Activated CD4-positive, alpha-beta memory T cell treated with anti-CD3 and anti-CD28 coated beads, Interleukin-2, amount 10 ng/mL, durations not matched to agents 7 days and 5 days (primary cell): ENCODE results near the gene CSHL1. TPM values are rescaled to one million over a fixed set of nuclear protein-coding genes. Genes with fewer than 3 reads are reported as not detected.

Experiments used
- CTCF ChIA-PET: fragments of 350-600 bp; sonication (Branson Sonifier 250); formaldehyde crosslinking; loops from one replicate; lab custom pipeline; 2021; ENCODE audit warnings: antibody characterized with exemption, inconsistent platforms; lab: Charles Lee
- POLR2A ChIA-PET: fragments of 350-600 bp; sonication (Branson Sonifier 250); formaldehyde crosslinking; loops from one replicate; lab custom pipeline; 2021; ENCODE audit warnings: antibody characterized with exemption; lab: Charles Lee
- DNase-seq: peaks from one replicate; pipeline ENCODE4 v3.0.0-alpha.2; 2020
- H3K27ac Mint-ChIP-seq: one replicate; pipeline ENCODE4 v1.8.0; 2021; ENCODE audit warnings: mild to moderate bottlenecking, mixed read lengths
- H3K27me3 Mint-ChIP-seq: one replicate; pipeline ENCODE4 v1.8.0; 2021; ENCODE audit warnings: mixed read lengths
- H3K36me3 Mint-ChIP-seq: one replicate; pipeline ENCODE4 v1.8.0; 2021; ENCODE audit warnings: low read depth, mixed read lengths
- H3K4me1 Mint-ChIP-seq: one replicate; pipeline ENCODE4 v1.8.0; 2021; ENCODE audit warnings: mixed read lengths
- H3K4me3 Mint-ChIP-seq: one replicate; pipeline ENCODE4 v1.8.0; 2021; ENCODE audit warnings: mild to moderate bottlenecking, mixed read lengths
- H3K9me3 Mint-ChIP-seq: one replicate; pipeline ENCODE4 v1.8.0; 2021; ENCODE audit warnings: mixed read lengths
- total RNA-seq, 2 experiments: library from RNA; stranded (reverse); gene quantifications; one replicate each; pipeline ENCODE4 v1.2.3, GENCODE V29; 2021

Gene CSHL1
- total RNA-seq, 2 experiments from 2014 or later: not detected

- ChIA-PET CTCF (no interaction called here), POLR2A (interaction anchor here (1.5 kb wide), 2 partner anchors 9 to 11 kb away, joined by 3 to 4 read pairs; no protein-coding TSS in a partner anchor)
- DNase-seq: no peak
- H3K27me3 Mint-ChIP-seq: peaks cover 17% of the 10 kb centered on the region
- H3K9me3 Mint-ChIP-seq: no peaks in the 10 kb centered on the region
- H3K27ac Mint-ChIP-seq: no peak overlapping the region
- H3K4me3 Mint-ChIP-seq: no peak overlapping the region
- H3K36me3 Mint-ChIP-seq: no peaks in the 10 kb centered on the region
- peaks cover 9% of the 10 kb centered on the region for H3K4me1 Mint-ChIP-seq
Observed at GRCh38 chr17:63939401-63939800, 28.3 kb upstream of the CSHL1 start.

- ChIA-PET POLR2A (no interaction called here), CTCF (interaction anchor here (1.0 kb wide), 1 partner anchor 196 kb away, joined by 5 read pairs; no protein-coding TSS in a partner anchor)
- no peak for DNase-seq
- peaks cover 14% of the 10 kb centered on the region for H3K27me3 Mint-ChIP-seq
- no peak overlapping the region for H3K27ac Mint-ChIP-seq
- H3K36me3 Mint-ChIP-seq: no peaks in the 10 kb centered on the region
- no peaks in the 10 kb centered on the region for H3K9me3 Mint-ChIP-seq
- no peak overlapping the region for H3K4me3 Mint-ChIP-seq
- peaks cover 12% of the 10 kb centered on the region for H3K4me1 Mint-ChIP-seq
Observed at GRCh38 chr17:63937920-63938319, 26.9 kb upstream of the CSHL1 start.

GRCh38 chr17:63937319-63937718, 26.3 kb upstream of the CSHL1 start:
- no peaks in the 10 kb centered on the region for H3K9me3 Mint-ChIP-seq
- peaks cover 8% of the 10 kb centered on the region for H3K27me3 Mint-ChIP-seq
- H3K4me1 Mint-ChIP-seq: peaks cover 17% of the 10 kb centered on the region
- POLR2A ChIA-PET: interaction anchor here (0.6 kb wide), 1 partner anchor 47 kb away, joined by 3 read pairs; no protein-coding TSS in a partner anchor
- no peak overlapping the region for H3K27ac Mint-ChIP-seq
- DNase-seq: no peak
- no peaks in the 10 kb centered on the region for H3K36me3 Mint-ChIP-seq
- CTCF ChIA-PET: interaction anchor here (0.7 to 1.0 kb wide), 3 partner anchors 9 to 197 kb away, joined by 3 to 7 read pairs (median 5); no protein-coding TSS in a partner anchor
- H3K4me3 Mint-ChIP-seq: no peak overlapping the region

GRCh38 chr17:63934183-63935112, 23.4 kb upstream of the CSHL1 start:
- no peak for DNase-seq
- POLR2A ChIA-PET: interaction anchor here (0.8 to 2.7 kb wide), 6 partner anchors 12 to 214 kb away, joined by 3 to 10 read pairs (median 4); no protein-coding TSS in a partner anchor
- Mint-ChIP-seq H3K36me3 (peaks cover 9% of the 10 kb centered on the region), H3K27ac (no peak overlapping the region), H3K27me3 (peaks cover 7% of the 10 kb centered on the region), H3K9me3 (no peaks in the 10 kb centered on the region), H3K4me1 (peaks cover 38% of the 10 kb centered on the region), H3K4me3 (no peak overlapping the region)
- CTCF ChIA-PET: interaction anchor here (1.0 to 3.9 kb wide), 4 partner anchors 12 to 83 kb away, joined by 5 to 44 read pairs (median 8); partner anchors contain the start of gene GH1

- no peak for DNase-seq
- POLR2A ChIA-PET: interaction anchor here (1.7 to 2.7 kb wide), 2 partner anchors 13 to 215 kb away, joined by 3 to 10 read pairs; no protein-coding TSS in a partner anchor
- CTCF ChIA-PET: interaction anchor here (3.9 kb wide), 1 partner anchor 13 kb away, joined by 44 read pairs; no protein-coding TSS in a partner anchor
- Mint-ChIP-seq H3K9me3 (no peaks in the 10 kb centered on the region), H3K4me3 (no peak overlapping the region), H3K27ac (no peak overlapping the region), H3K36me3 (peaks cover 14% of the 10 kb centered on the region), H3K4me1 (peaks cover 33% of the 10 kb centered on the region), H3K27me3 (peaks cover 7% of the 10 kb centered on the region)
Observed at GRCh38 chr17:63933598-63933997, 22.5 kb upstream of the CSHL1 start.

- H3K4me3 Mint-ChIP-seq: peak overlapping the region; percentile 57
- peaks cover 14% of the 10 kb centered on the region for H3K36me3 Mint-ChIP-seq
- ChIA-PET CTCF (interaction anchor here (1.0 to 4.2 kb wide), 8 partner anchors 14 to 200 kb away, joined by 3 to 44 read pairs (median 11); partner anchors contain the start of genes GH1 and ICAM2), POLR2A (interaction anchor here (0.9 to 4.4 kb wide), 12 partner anchors 9 to 216 kb away, joined by 3 to 21 read pairs (median 4); partner anchors contain the start of genes GH1 and ICAM2)
- no peaks in the 10 kb centered on the region for H3K9me3 Mint-ChIP-seq
- DNase-seq: no peak
- peaks cover 31% of the 10 kb centered on the region for H3K4me1 Mint-ChIP-seq
- peak overlapping the region; percentile 70 for H3K27ac Mint-ChIP-seq
- H3K27me3 Mint-ChIP-seq: peaks cover 7% of the 10 kb centered on the region
Observed at GRCh38 chr17:63932721-63933120, 21.7 kb upstream of the CSHL1 start.

- H3K9me3 Mint-ChIP-seq: no peaks in the 10 kb centered on the region
- H3K4me1 Mint-ChIP-seq: peaks cover 31% of the 10 kb centered on the region
- H3K4me3 Mint-ChIP-seq: peak within 1 kb of the TSS; percentile 96
- peaks cover 14% of the 10 kb centered on the region for H3K36me3 Mint-ChIP-seq
- ChIA-PET CTCF (interaction anchor here (0.6 to 4.2 kb wide), 12 partner anchors 13 to 201 kb away, joined by 3 to 44 read pairs (median 5); partner anchors contain the start of genes GH1 and ICAM2), POLR2A (interaction anchor here (0.9 to 4.4 kb wide), 13 partner anchors 9 to 213 kb away, joined by 3 to 21 read pairs (median 4); partner anchors contain the start of genes GH1 and ICAM2)
- H3K27ac Mint-ChIP-seq: peak within 1 kb of the TSS; percentile 90
- peak; percentile 49 for DNase-seq
- peaks cover 7% of the 10 kb centered on the region for H3K27me3 Mint-ChIP-seq
Observed at GRCh38 chr17:63931981-63932561, 21.0 kb upstream of the CSHL1 start, which contains the start of gene CD79B. Gene CD79B, minus strand, starts transcription at chr17:63932331. Its CDS starts 70 bp downstream, at chr17:63932261.

- DNase-seq: peak; percentile 79
- peaks cover 14% of the 10 kb centered on the region for H3K36me3 Mint-ChIP-seq
- ChIA-PET CTCF (interaction anchor here (0.7 to 4.2 kb wide), 10 partner anchors 12 to 202 kb away, joined by 3 to 44 read pairs (median 6); partner anchors contain the start of gene GH1), POLR2A (interaction anchor here (0.7 to 4.4 kb wide), 13 partner anchors 8 to 214 kb away, joined by 3 to 21 read pairs (median 5); partner anchors contain the start of genes GH1 and ICAM2)
- H3K27ac Mint-ChIP-seq: peak overlapping the region; percentile 90
- H3K4me1 Mint-ChIP-seq: peaks cover 31% of the 10 kb centered on the region
- peak overlapping the region; percentile 96 for H3K4me3 Mint-ChIP-seq
- H3K9me3 Mint-ChIP-seq: no peaks in the 10 kb centered on the region
- H3K27me3 Mint-ChIP-seq: peaks cover 3% of the 10 kb centered on the region
Observed at GRCh38 chr17:63930951-63931575, 20.0 kb upstream of the CSHL1 start.

GRCh38 chr17:63929860-63930766, 19.1 kb upstream of the CSHL1 start:
- CTCF ChIA-PET: interaction anchor here (0.9 to 4.2 kb wide), 7 partner anchors 11 to 203 kb away, joined by 4 to 25 read pairs (median 4); partner anchors contain the start of gene GH1
- Mint-ChIP-seq H3K36me3 (peaks cover 14% of the 10 kb centered on the region), H3K4me1 (peaks cover 31% of the 10 kb centered on the region), H3K27me3 (no peaks in the 10 kb centered on the region), H3K4me3 (peak overlapping the region; percentile 96), H3K9me3 (no peaks in the 10 kb centered on the region), H3K27ac (no peak overlapping the region)
- no peak for DNase-seq
- POLR2A ChIA-PET: interaction anchor here (1.0 to 4.4 kb wide), 6 partner anchors 10 to 215 kb away, joined by 3 to 21 read pairs (median 8); partner anchors contain the start of gene ICAM2

GRCh38 chr17:63928966-63929695, 18.1 kb upstream of the CSHL1 start:
- no peaks in the 10 kb centered on the region for H3K9me3 Mint-ChIP-seq
- H3K36me3 Mint-ChIP-seq: peaks cover 14% of the 10 kb centered on the region
- H3K27me3 Mint-ChIP-seq: no peaks in the 10 kb centered on the region
- CTCF ChIA-PET: interaction anchor here (0.9 to 4.2 kb wide), 3 partner anchors 10 to 204 kb away, joined by 4 to 25 read pairs (median 24); partner anchors contain the start of gene GH1
- no peak overlapping the region for H3K4me3 Mint-ChIP-seq
- H3K4me1 Mint-ChIP-seq: peaks cover 31% of the 10 kb centered on the region
- no peak overlapping the region for H3K27ac Mint-ChIP-seq
- POLR2A ChIA-PET: interaction anchor here (4.4 kb wide), 1 partner anchor 216 kb away, joined by 21 read pairs; no protein-coding TSS in a partner anchor
- DNase-seq: no peak
